ENCODE data around the gene BORCS6. TPM values are rescaled to one million over a fixed set of nuclear protein-coding genes. Genes with fewer than 3 reads are reported as not detected.

BORCS6 gene
- total and polyA plus RNA-seq, 4 donors = 4.1 to 6.8 (median 5.7) TPM

DNA sequence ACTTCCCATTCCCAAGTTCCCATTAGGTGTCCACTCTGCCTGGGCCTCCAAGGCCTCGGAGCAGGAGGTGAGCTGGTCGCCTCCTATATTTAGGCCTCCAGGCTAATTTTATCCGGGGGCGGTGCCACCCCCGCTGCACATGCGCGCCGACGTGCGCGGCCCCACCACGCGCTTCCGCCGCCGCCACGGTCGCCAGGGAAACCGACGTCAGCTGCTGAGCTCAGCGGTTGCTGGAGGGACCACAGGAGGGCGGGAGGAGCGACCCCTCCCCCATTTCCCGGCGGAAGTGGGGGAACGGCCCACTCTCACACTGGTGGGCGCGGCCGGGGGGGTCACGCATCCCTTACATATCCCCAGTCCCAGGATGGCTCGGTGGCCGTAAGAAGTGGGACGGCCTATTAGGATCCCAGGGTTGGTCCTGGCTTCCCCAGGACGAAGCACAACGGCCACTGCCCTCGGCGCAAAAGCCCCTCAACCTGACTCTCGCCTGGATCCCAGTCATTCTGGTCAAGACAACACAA lies 38.8 kb downstream of the BORCS6 start:
- Histone ChIP-seq H3K27ac (ENCODE audit: low read depth in 1 of 2, low read length in 2 of 2) (peak overlapping the region; percentile 97 to 99), H3K9ac (ENCODE audit: low read depth in 1 of 2, low read length in 2 of 2) (peak overlapping the region; percentile 84 to 86), H3K4me1 (ENCODE audit: control insufficient read depth in 4 of 4, insufficient read depth in 4 of 4, low read length in 3 of 4) (peaks cover 12 to 47% (median 29%) of the 10 kb centered on the region in 4 donors), H3K9me3 (ENCODE audit: control insufficient read depth in 4 of 4, low read length in 3 of 4) (no peaks in the 10 kb centered on the region), H3K36me3 (ENCODE audit: control insufficient read depth in 4 of 4, insufficient read depth in 3 of 4, low read depth in 1 of 4, low read length in 3 of 4) (peaks cover 30 to 44% (median 37%) of the 10 kb centered on the region in 4 donors), H3K4me3 (ENCODE audit: low read depth in 1 of 3, low read length in 3 of 3) (peak overlapping the region; percentile 69 to 97 (median 79)), H3K27me3 (ENCODE audit: control insufficient read depth in 4 of 4, insufficient read depth in 4 of 4, low read length in 3 of 4) (no peaks in the 10 kb centered on the region)
- 47% methylated on average over 38 of the region's 38 CpGs for WGBS
- DNase-seq (ENCODE audit: low spot score) = peak; percentile 80
- TF ChIP-seq, protein P1, sequence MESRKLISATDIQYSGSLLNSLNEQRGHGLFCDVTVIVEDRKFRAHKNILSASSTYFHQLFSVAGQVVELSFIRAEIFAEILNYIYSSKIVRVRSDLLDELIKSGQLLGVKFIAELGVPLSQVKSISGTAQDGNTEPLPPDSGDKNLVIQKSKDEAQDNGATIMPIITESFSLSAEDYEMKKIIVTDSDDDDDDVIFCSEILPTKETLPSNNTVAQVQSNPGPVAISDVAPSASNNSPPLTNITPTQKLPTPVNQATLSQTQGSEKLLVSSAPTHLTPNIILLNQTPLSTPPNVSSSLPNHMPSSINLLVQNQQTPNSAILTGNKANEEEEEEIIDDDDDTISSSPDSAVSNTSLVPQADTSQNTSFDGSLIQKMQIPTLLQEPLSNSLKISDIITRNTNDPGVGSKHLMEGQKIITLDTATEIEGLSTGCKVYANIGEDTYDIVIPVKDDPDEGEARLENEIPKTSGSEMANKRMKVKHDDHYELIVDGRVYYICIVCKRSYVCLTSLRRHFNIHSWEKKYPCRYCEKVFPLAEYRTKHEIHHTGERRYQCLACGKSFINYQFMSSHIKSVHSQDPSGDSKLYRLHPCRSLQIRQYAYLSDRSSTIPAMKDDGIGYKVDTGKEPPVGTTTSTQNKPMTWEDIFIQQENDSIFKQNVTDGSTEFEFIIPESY (IDR thresholded peaks at IDR 0.05) = no peak
- TF ChIP-seq GABPA (IDR thresholded peaks at IDR 0.05 in 1 of 2, conservative IDR thresholded peaks at IDR 0.05 in 1 of 2) = peak in 1 of 2 donors; percentile 71

DNA sequence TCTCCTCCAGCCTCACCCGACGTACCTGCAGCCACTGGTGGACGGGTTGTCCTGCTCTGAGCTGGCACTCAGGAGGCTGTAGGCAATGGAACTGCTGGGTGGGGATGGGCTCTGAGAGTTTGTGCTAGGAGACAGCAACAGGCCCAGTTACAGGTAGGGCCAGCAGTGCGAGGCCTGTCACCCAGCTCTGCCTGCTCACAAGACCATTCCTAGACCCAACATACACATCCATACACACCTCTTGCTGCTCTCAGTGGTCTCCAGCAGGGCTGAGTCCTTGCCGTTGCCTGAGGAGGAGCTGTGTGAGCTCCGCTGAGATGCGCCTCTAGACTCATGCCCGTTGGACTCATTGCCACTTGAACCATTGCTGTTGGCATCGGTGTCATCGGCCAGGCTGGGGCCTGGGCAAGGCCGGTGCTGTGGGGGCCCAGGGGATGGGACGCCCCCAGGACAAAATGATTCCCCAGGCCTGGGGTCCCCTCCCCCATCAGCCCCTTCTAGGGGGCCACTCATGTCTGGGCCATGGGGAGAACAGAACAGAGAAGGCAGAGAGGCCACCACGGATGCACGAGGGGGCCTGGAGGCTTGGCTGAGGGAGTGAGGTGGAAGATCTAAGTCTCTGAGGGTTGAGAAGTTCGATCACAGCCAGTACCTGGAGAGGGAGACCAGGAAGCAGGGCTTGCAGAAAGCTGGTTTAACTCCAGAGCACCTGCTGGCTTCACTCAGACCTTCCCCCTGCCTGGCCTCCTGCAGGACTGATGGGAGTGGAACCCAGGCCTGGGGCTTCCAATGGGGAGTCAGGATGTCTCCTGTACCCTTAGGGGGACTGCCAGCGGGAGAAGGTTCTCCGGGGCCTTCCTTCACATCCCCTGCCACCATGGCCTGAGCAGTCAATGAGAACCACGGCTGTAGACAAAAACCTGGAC lies 39.5 kb downstream of the BORCS6 start:
- H3K27me3 ChIP-seq (ENCODE audit: control insufficient read depth in 4 of 4, insufficient read depth in 4 of 4, low read length in 3 of 4) = no peaks in the 10 kb centered on the region
- no peak for DNase-seq (ENCODE audit: low spot score)
- no peaks in the 10 kb centered on the region for H3K9me3 ChIP-seq (ENCODE audit: control insufficient read depth in 4 of 4, low read length in 3 of 4)
- peaks cover 12 to 45% (median 29%) of the 10 kb centered on the region in 4 donors for H3K4me1 ChIP-seq (ENCODE audit: control insufficient read depth in 4 of 4, insufficient read depth in 4 of 4, low read length in 3 of 4)
- WGBS = 86% methylated on average over 18 of the region's 18 CpGs
- H3K27ac ChIP-seq (ENCODE audit: low read depth in 1 of 2, low read length in 2 of 2) = peak overlapping the region; percentile 56 to 99
- H3K36me3 ChIP-seq (ENCODE audit: control insufficient read depth in 4 of 4, insufficient read depth in 3 of 4, low read depth in 1 of 4, low read length in 3 of 4) = peaks cover 36 to 51% (median 44%) of the 10 kb centered on the region in 4 donors
- H3K9ac ChIP-seq (ENCODE audit: low read depth in 1 of 2, low read length in 2 of 2) = peak overlapping the region; percentile 5 to 60
- TF ChIP-seq SP1 (IDR thresholded peaks at IDR 0.05) = peak; percentile 20
- no peak for TF ChIP-seq HNF4A (conservative IDR thresholded peaks at IDR 0.05)
- H3K4me3 ChIP-seq (ENCODE audit: low read depth in 1 of 3, low read length in 3 of 3) = peak overlapping the region in 1 of 3 donors; percentile 69

DNA sequence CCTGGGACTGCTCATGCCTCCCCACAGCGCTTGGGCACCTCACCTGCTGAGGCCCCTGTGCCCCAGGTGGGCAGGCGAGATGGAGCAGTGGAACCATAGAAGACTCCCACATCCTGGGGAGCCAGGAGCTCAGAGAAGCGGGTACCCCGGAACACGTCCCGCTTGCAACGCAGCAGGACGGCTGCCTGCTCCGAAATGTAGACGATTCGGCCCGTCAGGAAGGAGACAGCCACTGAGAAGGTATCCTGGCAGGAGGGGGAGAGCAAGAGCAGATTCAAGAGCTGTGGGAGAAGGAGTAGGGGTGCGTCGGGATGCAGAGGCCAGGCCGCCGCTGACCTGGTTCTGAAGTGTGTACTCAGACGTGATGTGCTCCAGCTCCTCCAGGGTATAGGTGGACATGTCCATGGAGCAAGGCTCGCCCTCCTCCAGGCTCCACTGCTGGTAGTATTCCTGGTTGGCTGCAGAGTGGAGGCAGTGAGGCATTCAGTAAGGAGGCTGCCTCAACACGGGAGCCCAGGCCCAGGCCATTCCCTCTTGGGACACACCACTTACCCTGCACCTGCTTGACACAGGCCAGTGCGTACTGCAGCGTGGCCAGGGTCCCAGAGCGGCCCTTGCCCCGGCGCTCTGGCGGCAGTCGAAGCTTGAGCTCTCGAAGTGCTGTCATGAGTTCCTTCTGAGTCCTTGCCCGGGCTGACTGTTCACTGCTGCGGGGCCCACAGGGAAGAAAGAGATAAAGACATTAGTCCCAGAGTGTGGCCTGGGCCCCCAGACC lies 40.4 kb downstream of the BORCS6 start:
- H3K27ac ChIP-seq (ENCODE audit: low read depth in 1 of 2, low read length in 2 of 2) = no peak overlapping the region
- DNase-seq (ENCODE audit: low spot score) = no peak
- H3K9ac ChIP-seq (ENCODE audit: low read depth in 1 of 2, low read length in 2 of 2) = no peak overlapping the region
- 95% methylated on average over 29 of the region's 29 CpGs for WGBS
- no peaks in the 10 kb centered on the region for H3K9me3 ChIP-seq (ENCODE audit: control insufficient read depth in 4 of 4, low read length in 3 of 4)
- H3K27me3 ChIP-seq (ENCODE audit: control insufficient read depth in 4 of 4, insufficient read depth in 4 of 4, low read length in 3 of 4) = no peaks in the 10 kb centered on the region
- H3K4me3 ChIP-seq (ENCODE audit: low read depth in 1 of 3, low read length in 3 of 3) = no peak overlapping the region
- peaks cover 12 to 37% (median 25%) of the 10 kb centered on the region in 4 donors for H3K4me1 ChIP-seq (ENCODE audit: control insufficient read depth in 4 of 4, insufficient read depth in 4 of 4, low read length in 3 of 4)
- peaks cover 37 to 57% (median 49%) of the 10 kb centered on the region in 4 donors for H3K36me3 ChIP-seq (ENCODE audit: control insufficient read depth in 4 of 4, insufficient read depth in 3 of 4, low read depth in 1 of 4, low read length in 3 of 4)
- TF ChIP-seq EGR1 (IDR thresholded peaks at IDR 0.05; ENCODE audit: low read depth in 2 of 2) = no peak
- no peak for TF ChIP-seq FOXA1 (IDR thresholded peaks at IDR 0.05)
- no peak for TF ChIP-seq JUND (IDR thresholded peaks at IDR 0.05)
- TF ChIP-seq, protein P2, sequence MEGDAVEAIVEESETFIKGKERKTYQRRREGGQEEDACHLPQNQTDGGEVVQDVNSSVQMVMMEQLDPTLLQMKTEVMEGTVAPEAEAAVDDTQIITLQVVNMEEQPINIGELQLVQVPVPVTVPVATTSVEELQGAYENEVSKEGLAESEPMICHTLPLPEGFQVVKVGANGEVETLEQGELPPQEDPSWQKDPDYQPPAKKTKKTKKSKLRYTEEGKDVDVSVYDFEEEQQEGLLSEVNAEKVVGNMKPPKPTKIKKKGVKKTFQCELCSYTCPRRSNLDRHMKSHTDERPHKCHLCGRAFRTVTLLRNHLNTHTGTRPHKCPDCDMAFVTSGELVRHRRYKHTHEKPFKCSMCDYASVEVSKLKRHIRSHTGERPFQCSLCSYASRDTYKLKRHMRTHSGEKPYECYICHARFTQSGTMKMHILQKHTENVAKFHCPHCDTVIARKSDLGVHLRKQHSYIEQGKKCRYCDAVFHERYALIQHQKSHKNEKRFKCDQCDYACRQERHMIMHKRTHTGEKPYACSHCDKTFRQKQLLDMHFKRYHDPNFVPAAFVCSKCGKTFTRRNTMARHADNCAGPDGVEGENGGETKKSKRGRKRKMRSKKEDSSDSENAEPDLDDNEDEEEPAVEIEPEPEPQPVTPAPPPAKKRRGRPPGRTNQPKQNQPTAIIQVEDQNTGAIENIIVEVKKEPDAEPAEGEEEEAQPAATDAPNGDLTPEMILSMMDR (IDR thresholded peaks at IDR 0.05; ENCODE audit: low read depth, low read length, missing input control) = no peak
- no peak for TF ChIP-seq HNF4A (conservative IDR thresholded peaks at IDR 0.05)
- no peak for TF ChIP-seq RAD21 (IDR thresholded peaks at IDR 0.05)
- TF ChIP-seq, protein P1 (IDR thresholded peaks at IDR 0.05) = no peak
- no peak for TF ChIP-seq RXRA (IDR thresholded peaks at IDR 0.05)
- TF ChIP-seq HNF4G (IDR thresholded peaks at IDR 0.05) = no peak
- TF ChIP-seq FOXA2 (IDR thresholded peaks at IDR 0.05) = no peak
- no peak for TF ChIP-seq SP1 (IDR thresholded peaks at IDR 0.05)
- TF ChIP-seq TAF1 (conservative IDR thresholded peaks at IDR 0.05) = no peak
- TF ChIP-seq, protein P3, sequence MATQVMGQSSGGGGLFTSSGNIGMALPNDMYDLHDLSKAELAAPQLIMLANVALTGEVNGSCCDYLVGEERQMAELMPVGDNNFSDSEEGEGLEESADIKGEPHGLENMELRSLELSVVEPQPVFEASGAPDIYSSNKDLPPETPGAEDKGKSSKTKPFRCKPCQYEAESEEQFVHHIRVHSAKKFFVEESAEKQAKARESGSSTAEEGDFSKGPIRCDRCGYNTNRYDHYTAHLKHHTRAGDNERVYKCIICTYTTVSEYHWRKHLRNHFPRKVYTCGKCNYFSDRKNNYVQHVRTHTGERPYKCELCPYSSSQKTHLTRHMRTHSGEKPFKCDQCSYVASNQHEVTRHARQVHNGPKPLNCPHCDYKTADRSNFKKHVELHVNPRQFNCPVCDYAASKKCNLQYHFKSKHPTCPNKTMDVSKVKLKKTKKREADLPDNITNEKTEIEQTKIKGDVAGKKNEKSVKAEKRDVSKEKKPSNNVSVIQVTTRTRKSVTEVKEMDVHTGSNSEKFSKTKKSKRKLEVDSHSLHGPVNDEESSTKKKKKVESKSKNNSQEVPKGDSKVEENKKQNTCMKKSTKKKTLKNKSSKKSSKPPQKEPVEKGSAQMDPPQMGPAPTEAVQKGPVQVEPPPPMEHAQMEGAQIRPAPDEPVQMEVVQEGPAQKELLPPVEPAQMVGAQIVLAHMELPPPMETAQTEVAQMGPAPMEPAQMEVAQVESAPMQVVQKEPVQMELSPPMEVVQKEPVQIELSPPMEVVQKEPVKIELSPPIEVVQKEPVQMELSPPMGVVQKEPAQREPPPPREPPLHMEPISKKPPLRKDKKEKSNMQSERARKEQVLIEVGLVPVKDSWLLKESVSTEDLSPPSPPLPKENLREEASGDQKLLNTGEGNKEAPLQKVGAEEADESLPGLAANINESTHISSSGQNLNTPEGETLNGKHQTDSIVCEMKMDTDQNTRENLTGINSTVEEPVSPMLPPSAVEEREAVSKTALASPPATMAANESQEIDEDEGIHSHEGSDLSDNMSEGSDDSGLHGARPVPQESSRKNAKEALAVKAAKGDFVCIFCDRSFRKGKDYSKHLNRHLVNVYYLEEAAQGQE (IDR thresholded peaks at IDR 0.05) = no peak

Measured in liver (tissue), 9 donors.